GM06990 (cell line): ENCODE measurements around the gene PCBP3.

Source experiments
- DNase-seq: peaks from one replicate; pipeline ENCODE4 v3.0.0-alpha.2; 2011; ENCODE audit not compliant: insufficient read length; ENCODE audit errors: extremely low read depth
- H3K27me3 ChIP-seq: replicated peaks from 2 replicates; pipeline ENCODE4 v1.6.0; 2011; ENCODE audit warnings: low read length; ENCODE audit not compliant: control insufficient read depth, insufficient read depth
- H3K36me3 ChIP-seq: 2 replicates; pipeline ENCODE4 v1.5.1; 2011; ENCODE audit warnings: low read length; ENCODE audit not compliant: control insufficient read depth, insufficient read depth
- H3K4me3 ChIP-seq: replicated peaks from 2 replicates; pipeline ENCODE4 v1.5.1; 2011; ENCODE audit warnings: low read depth, mild to moderate bottlenecking, control low read depth, low read length
- CTCF ChIP-seq: IDR thresholded peaks from 2 replicates; pipeline ENCODE4 v1.5.1; 2011; ENCODE audit warnings: low read length, control low read depth, mild to moderate bottlenecking, inconsistent platforms; ENCODE audit not compliant: insufficient read depth, poor library complexity, severe bottlenecking

Gene PCBP3

GRCh38 chr21:45871616-45872236 is 228.2 kb downstream of the PCBP3 start:
- Histone ChIP-seq H3K4me3 (no peak overlapping the region), H3K36me3 (no peaks in the 10 kb centered on the region), H3K27me3 (no peaks in the 10 kb centered on the region; the same call in 1 of the 2 replicates)
- TF ChIP-seq CTCF = no peak
- no peak for DNase-seq

- no peaks in the 10 kb centered on the region; the same call in 1 of the 2 replicates for H3K27me3 ChIP-seq
Measured at GRCh38 chr21:45872471-45872870, 228.9 kb downstream of the PCBP3 start.

GRCh38 chr21:45872902-45873301 is 229.4 kb downstream of the PCBP3 start:
- TF ChIP-seq CTCF = no peak
- no peak for DNase-seq
- Histone ChIP-seq H3K27me3 (no peaks in the 10 kb centered on the region; the same call in 1 of the 2 replicates), H3K36me3 (no peaks in the 10 kb centered on the region), H3K4me3 (no peak overlapping the region)

More at GRCh38 chr21:45872471-45872870, 228.9 kb downstream of the PCBP3 start:
- no peaks in the 10 kb centered on the region for H3K36me3 ChIP-seq
- H3K4me3 ChIP-seq = no peak overlapping the region
- TF ChIP-seq CTCF = no peak
- DNase-seq = no peak

- Histone ChIP-seq H3K36me3 (no peaks in the 10 kb centered on the region), H3K4me3 (no peak overlapping the region), H3K27me3 (no peaks in the 10 kb centered on the region; the same call in 1 of the 2 replicates)
- TF ChIP-seq CTCF = no peak
- no peak for DNase-seq
Measured at GRCh38 chr21:45873418-45873817, 229.9 kb downstream of the PCBP3 start.

GRCh38 chr21:45873866-45874265 is 230.3 kb downstream of the PCBP3 start:
- Histone ChIP-seq H3K4me3 (no peak overlapping the region), H3K36me3 (no peaks in the 10 kb centered on the region), H3K27me3 (no peaks in the 10 kb centered on the region; the same call in 1 of the 2 replicates)
- no peak for DNase-seq
- no peak for TF ChIP-seq CTCF

- Histone ChIP-seq H3K36me3 (no peaks in the 10 kb centered on the region), H3K4me3 (no peak overlapping the region), H3K27me3 (no peaks in the 10 kb centered on the region; the same call in 1 of the 2 replicates)
- TF ChIP-seq CTCF = no peak
- no peak for DNase-seq
Measured at GRCh38 chr21:45874716-45875415, 231.3 kb downstream of the PCBP3 start.
